Lower leg skin (tissue), 3 donors: ENCODE measurements around the gene SLC35F3.

ENCODE experiments used
- POLR2A ChIP-seq, 2 donors: fragments of 450-650 bp; IDR thresholded peaks; one replicate each; pipeline ENCODE4 v1.6.1; 2016 to 2017; ENCODE audit warnings: antibody characterized with exemption in 2 of 2, mild to moderate bottlenecking in 1 of 2, moderate library complexity in 1 of 2
- TF ChIP-seq, protein P1 (sequence below), 3 donors: fragments of 450-650 bp; IDR thresholded peaks; one replicate each; pipeline ENCODE4 v1.5.1; 2016; ENCODE audit warnings: antibody characterized with exemption in 3 of 3, mild to moderate bottlenecking in 3 of 3, moderate library complexity in 2 of 3

DNA sequence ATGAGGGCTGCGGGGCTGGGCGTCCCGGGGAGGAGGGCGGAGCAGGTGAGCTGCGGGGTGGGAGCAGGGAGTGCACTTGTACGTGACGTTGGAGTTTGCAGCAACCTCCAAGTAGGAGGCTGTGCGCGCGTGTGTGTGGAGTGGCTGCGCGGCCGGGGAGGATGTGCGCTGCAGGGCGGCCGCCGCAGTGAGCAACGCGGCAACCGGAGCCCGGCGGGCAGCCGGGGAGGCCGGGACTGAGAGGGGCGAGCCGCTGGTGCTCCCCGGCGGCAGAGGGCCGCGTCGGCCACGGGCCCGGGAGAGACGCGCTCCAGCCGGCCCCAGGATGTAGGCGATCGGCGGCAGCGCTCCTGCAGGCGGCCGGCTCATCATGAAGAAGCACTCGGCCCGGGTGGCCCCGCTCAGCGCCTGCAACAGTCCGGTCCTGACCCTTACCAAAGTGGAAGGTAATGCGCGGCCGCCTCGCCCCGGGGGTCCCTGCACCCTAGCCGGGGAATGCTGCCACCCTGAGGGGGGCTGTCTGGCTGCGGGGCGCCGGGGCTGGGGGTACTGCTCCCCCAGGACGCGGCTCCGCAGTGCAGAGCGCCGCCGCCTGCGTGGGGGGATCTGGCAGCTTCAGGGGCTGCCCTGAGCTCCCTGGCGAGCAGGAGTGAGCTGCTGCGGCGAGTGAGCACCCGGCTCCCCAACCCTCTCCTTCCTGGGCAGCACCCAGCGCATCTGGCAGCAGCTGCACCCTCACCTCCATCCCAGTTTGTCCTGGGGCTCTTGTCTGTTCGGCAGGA is 309.8 kb downstream of the SLC35F3 start:
- TF ChIP-seq, protein P1, sequence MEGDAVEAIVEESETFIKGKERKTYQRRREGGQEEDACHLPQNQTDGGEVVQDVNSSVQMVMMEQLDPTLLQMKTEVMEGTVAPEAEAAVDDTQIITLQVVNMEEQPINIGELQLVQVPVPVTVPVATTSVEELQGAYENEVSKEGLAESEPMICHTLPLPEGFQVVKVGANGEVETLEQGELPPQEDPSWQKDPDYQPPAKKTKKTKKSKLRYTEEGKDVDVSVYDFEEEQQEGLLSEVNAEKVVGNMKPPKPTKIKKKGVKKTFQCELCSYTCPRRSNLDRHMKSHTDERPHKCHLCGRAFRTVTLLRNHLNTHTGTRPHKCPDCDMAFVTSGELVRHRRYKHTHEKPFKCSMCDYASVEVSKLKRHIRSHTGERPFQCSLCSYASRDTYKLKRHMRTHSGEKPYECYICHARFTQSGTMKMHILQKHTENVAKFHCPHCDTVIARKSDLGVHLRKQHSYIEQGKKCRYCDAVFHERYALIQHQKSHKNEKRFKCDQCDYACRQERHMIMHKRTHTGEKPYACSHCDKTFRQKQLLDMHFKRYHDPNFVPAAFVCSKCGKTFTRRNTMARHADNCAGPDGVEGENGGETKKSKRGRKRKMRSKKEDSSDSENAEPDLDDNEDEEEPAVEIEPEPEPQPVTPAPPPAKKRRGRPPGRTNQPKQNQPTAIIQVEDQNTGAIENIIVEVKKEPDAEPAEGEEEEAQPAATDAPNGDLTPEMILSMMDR (IDR thresholded peaks at IDR 0.05), result no peak
- TF ChIP-seq POLR2A (IDR thresholded peaks at IDR 0.05), result no peak
